Lower lobe of right lung (tissue), 2 donors: ENCODE results near the gene DENND10. TPM values are rescaled to one million over a fixed set of nuclear protein-coding genes. Genes with fewer than 3 reads are reported as not detected.

ENCODE experiments used
- ATAC-seq, 2 donors: fragments of 200-7000 bp; cut with Tn5 transposase; one replicate each; pipeline ENCODE4 v1.9.1; 2020 to 2022; ENCODE audit warnings: mild to moderate bottlenecking in 2 of 2, moderate library complexity in 2 of 2
- DNase-seq: peaks from one replicate; pipeline ENCODE4 v3.0.0-alpha.2; 2020
- H3K27ac ChIP-seq: fragments of 200-600 bp; one replicate; pipeline ENCODE4 v1.8.0; 2022
- H3K27me3 ChIP-seq: fragments of 200-600 bp; one replicate; pipeline ENCODE4 v1.8.0; 2022; ENCODE audit warnings: low read depth
- H3K36me3 ChIP-seq: fragments of 200-600 bp; one replicate; pipeline ENCODE4 v1.8.0; 2022; ENCODE audit warnings: mild to moderate bottlenecking
- H3K4me1 ChIP-seq: fragments of 200-600 bp; one replicate; pipeline ENCODE4 v1.8.0; 2022
- H3K4me3 ChIP-seq: fragments of 200-600 bp; one replicate; pipeline ENCODE4 v1.8.0; 2022; ENCODE audit warnings: mild to moderate bottlenecking
- H3K9me3 ChIP-seq: fragments of 200-600 bp; one replicate; pipeline ENCODE4 v1.8.0; 2022
- CTCF ChIP-seq: fragments of 200-600 bp; IDR thresholded peaks from one replicate; pipeline ENCODE4 v1.8.0; 2022; ENCODE audit warnings: antibody characterized with exemption, mild to moderate bottlenecking
- intact Hi-C: fragments of 100-400 bp; cut with DNase I; formaldehyde crosslinking; loops from one replicate; pipeline ENCODE4 v1.11.0; 2022
- total RNA-seq: library from RNA; stranded (reverse); fragmentation: NEBNext Ultra II Directional; extraction: Animal tissue kit (Norgen Biotek cat#: 25700); gene quantifications from one replicate; pipeline ENCODE4 v1.2.1, GENCODE V29; 2021
- donor health status: DM: no; HTN: yes; CAD: no; lungs with severe emphysema.

Gene DENND10
- total RNA-seq, 1 donor from 2014 or later: 33.8 TPM

- intact Hi-C loops: no loop called here
- H3K9me3 ChIP-seq: no peaks in the 10 kb centered on the region
- H3K27ac ChIP-seq: no peak overlapping the region
- H3K4me3 ChIP-seq: no peak overlapping the region
- no peaks in the 10 kb centered on the region for H3K4me1 ChIP-seq
- DNase-seq: no peak
- no peak for TF ChIP-seq CTCF
- peaks cover 99% of the 10 kb centered on the region for H3K36me3 ChIP-seq
- no peak for ATAC-seq
- no peaks in the 10 kb centered on the region for H3K27me3 ChIP-seq
Measured at GRCh38 chr10:119061352-119061751, 42.6 kb upstream of the DENND10 start.

- Histone ChIP-seq H3K36me3 (peaks cover 99% of the 10 kb centered on the region), H3K27ac (no peak overlapping the region), H3K9me3 (no peaks in the 10 kb centered on the region), H3K27me3 (no peaks in the 10 kb centered on the region), H3K4me1 (no peaks in the 10 kb centered on the region), H3K4me3 (no peak overlapping the region)
- intact Hi-C loops: no loop called here
- TF ChIP-seq CTCF: no peak
- no peak for ATAC-seq
- DNase-seq: no peak
Measured at GRCh38 chr10:119061926-119062325, 42.0 kb upstream of the DENND10 start.

- peaks cover 17% of the 10 kb centered on the region for H3K4me1 ChIP-seq
- H3K27me3 ChIP-seq: no peaks in the 10 kb centered on the region
- no peaks in the 10 kb centered on the region for H3K9me3 ChIP-seq
- H3K27ac ChIP-seq: no peak overlapping the region
- peaks cover 86% of the 10 kb centered on the region for H3K36me3 ChIP-seq
- no peak overlapping the region for H3K4me3 ChIP-seq
- intact Hi-C loops: no loop called here
- TF ChIP-seq CTCF: no peak
- DNase-seq (no peak), ATAC-seq (no peak)
Measured at GRCh38 chr10:119070395-119071165, 33.3 kb upstream of the DENND10 start.

DNA sequence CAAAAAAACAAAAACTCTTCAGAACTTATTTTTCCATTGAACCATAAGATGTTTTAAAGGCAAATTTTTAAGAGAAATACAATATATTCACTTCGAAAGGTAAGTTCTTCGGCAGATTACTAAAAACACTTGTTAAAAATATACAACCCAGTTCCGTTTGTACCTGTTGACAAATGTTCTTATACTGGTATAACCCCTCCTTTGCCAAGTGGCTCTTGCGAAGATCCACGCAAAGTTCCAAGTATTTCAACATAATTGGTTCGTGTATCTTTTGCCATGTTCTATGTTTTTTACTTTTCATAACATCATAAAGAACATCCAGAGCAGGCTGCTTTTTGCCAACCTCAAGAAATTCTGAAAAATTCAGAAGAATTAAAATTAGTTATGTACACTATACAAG lies 30.3 kb upstream of the DENND10 start:
- ATAC-seq: no peak
- no peak for TF ChIP-seq CTCF
- no peak for DNase-seq
- peaks cover 56% of the 10 kb centered on the region for H3K36me3 ChIP-seq
- intact Hi-C loops: no loop called here
- H3K4me1 ChIP-seq: peaks cover 42% of the 10 kb centered on the region
- no peak overlapping the region for H3K27ac ChIP-seq
- no peak overlapping the region for H3K4me3 ChIP-seq
- no peaks in the 10 kb centered on the region for H3K27me3 ChIP-seq
- H3K9me3 ChIP-seq: no peaks in the 10 kb centered on the region

- no peak for TF ChIP-seq CTCF
- ATAC-seq (no peak), DNase-seq (no peak)
- peaks cover 6% of the 10 kb centered on the region for H3K36me3 ChIP-seq
- H3K27me3 ChIP-seq: no peaks in the 10 kb centered on the region
- H3K9me3 ChIP-seq: no peaks in the 10 kb centered on the region
- peaks cover 42% of the 10 kb centered on the region for H3K4me1 ChIP-seq
- intact Hi-C loops: no loop called here
- peak overlapping the region; percentile 95 for H3K4me3 ChIP-seq
- no peak overlapping the region for H3K27ac ChIP-seq
Measured at GRCh38 chr10:119078422-119079179, 25.3 kb upstream of the DENND10 start.
